Measurements from ENCODE around the gene NKX6-1.

The NKX6-1 gene

GRCh38 chr4:84481077-84481859 is 17.8 kb downstream of the NKX6-1 start:
- DNase-seq (ENCODE audit: low read depth) = no peak
- H3K4me3 ChIP-seq (ENCODE audit: low read depth, low read length) = no peak overlapping the region
- TF ChIP-seq CTCF (IDR thresholded peaks at IDR 0.05; ENCODE audit: low read depth, low read length, missing control alignments) = no peak

GRCh38 chr4:84480082-84480481 is 19.0 kb downstream of the NKX6-1 start:
- no peak for DNase-seq (ENCODE audit: low read depth)
- no peak overlapping the region for H3K4me3 ChIP-seq (ENCODE audit: low read depth, low read length)
- no peak for TF ChIP-seq CTCF (IDR thresholded peaks at IDR 0.05; ENCODE audit: low read depth, low read length, missing control alignments)

GRCh38 chr4:84479663-84480062 is 19.4 kb downstream of the NKX6-1 start:
- TF ChIP-seq CTCF (IDR thresholded peaks at IDR 0.05; ENCODE audit: low read depth, low read length, missing control alignments) = no peak
- no peak overlapping the region for H3K4me3 ChIP-seq (ENCODE audit: low read depth, low read length)
- no peak for DNase-seq (ENCODE audit: low read depth)

GRCh38 chr4:84477738-84478137 is 21.4 kb downstream of the NKX6-1 start:
- no peak for DNase-seq (ENCODE audit: low read depth)
- H3K4me3 ChIP-seq (ENCODE audit: low read depth, low read length) = no peak overlapping the region
- no peak for TF ChIP-seq CTCF (IDR thresholded peaks at IDR 0.05; ENCODE audit: low read depth, low read length, missing control alignments)

- no peak for TF ChIP-seq CTCF (IDR thresholded peaks at IDR 0.05; ENCODE audit: low read depth, low read length, missing control alignments)
- no peak overlapping the region for H3K4me3 ChIP-seq (ENCODE audit: low read depth, low read length)
- no peak for DNase-seq (ENCODE audit: low read depth)
Observed at GRCh38 chr4:84474107-84474506, 25.0 kb downstream of the NKX6-1 start.

- H3K4me3 ChIP-seq (ENCODE audit: low read depth, low read length) = no peak overlapping the region
- no peak for TF ChIP-seq CTCF (IDR thresholded peaks at IDR 0.05; ENCODE audit: low read depth, low read length, missing control alignments)
- DNase-seq (ENCODE audit: low read depth) = no peak
Observed at GRCh38 chr4:84472154-84472553, 26.9 kb downstream of the NKX6-1 start.

- peak; percentile 36 for TF ChIP-seq CTCF (IDR thresholded peaks at IDR 0.05; ENCODE audit: low read depth, low read length, missing control alignments)
- no peak for DNase-seq (ENCODE audit: low read depth)
- H3K4me3 ChIP-seq (ENCODE audit: low read depth, low read length) = no peak overlapping the region
Observed at GRCh38 chr4:84470204-84470785, 28.8 kb downstream of the NKX6-1 start.
